GM18508 (cell line): ENCODE measurements around the gene PKP3.
"Not testable (repeated sequence)": the region's sequence is repeated elsewhere in the genome, so short reads cannot be mapped to it uniquely, and the experiment has no call there.

Source experiments
- ATAC-seq: cut with Tn5 transposase; IDR thresholded peaks from one replicate; pipeline ENCODE4 v1.9.1; 2021; ENCODE audit warnings: moderate number of reproducible peaks; ENCODE audit not compliant: insufficient read depth, unreplicated experiment

Gene PKP3

GRCh38 chr11:420911-421321 lies 26.9 kb downstream of the PKP3 start:
- no peak for ATAC-seq

- no peak for ATAC-seq
Observed at GRCh38 chr11:422249-422656, 28.2 kb downstream of the PKP3 start.

GRCh38 chr11:424232-424631 lies 30.2 kb downstream of the PKP3 start:
- no peak for ATAC-seq

GRCh38 chr11:424766-425165 lies 30.8 kb downstream of the PKP3 start:
- not testable (repeated sequence) for ATAC-seq

- ATAC-seq = no peak
Observed at GRCh38 chr11:425301-425700, 31.3 kb downstream of the PKP3 start.

GRCh38 chr11:426851-427250 lies 32.8 kb downstream of the PKP3 start:
- no peak for ATAC-seq

GRCh38 chr11:428295-428694 lies 34.3 kb downstream of the PKP3 start:
- ATAC-seq = no peak

GRCh38 chr11:429391-429790 lies 35.4 kb downstream of the PKP3 start:
- no peak for ATAC-seq

- ATAC-seq = no peak
Observed at GRCh38 chr11:429931-430456, 36.0 kb downstream of the PKP3 start.

- ATAC-seq = no peak
Observed at GRCh38 chr11:431921-432320, 37.9 kb downstream of the PKP3 start.

GRCh38 chr11:432501-433100 lies 38.6 kb downstream of the PKP3 start:
- no peak for ATAC-seq

- no peak for ATAC-seq
Observed at GRCh38 chr11:433111-433510, 39.1 kb downstream of the PKP3 start.

GRCh38 chr11:433641-434040 lies 39.6 kb downstream of the PKP3 start:
- ATAC-seq = no peak

- no peak for ATAC-seq
Observed at GRCh38 chr11:434496-434895, 40.5 kb downstream of the PKP3 start.

- not testable (repeated sequence) for ATAC-seq
Observed at GRCh38 chr11:434999-435740, 41.2 kb downstream of the PKP3 start.

GRCh38 chr11:437228-437870 lies 43.3 kb downstream of the PKP3 start:
- no peak for ATAC-seq

- no peak for ATAC-seq
Observed at GRCh38 chr11:438101-438844, 44.3 kb downstream of the PKP3 start.

GRCh38 chr11:439315-440064 lies 45.5 kb downstream of the PKP3 start:
- ATAC-seq = no peak

- ATAC-seq = no peak
Observed at GRCh38 chr11:440065-441042, 46.3 kb downstream of the PKP3 start.
